Measurements from ENCODE around the gene GIPC3.
"Not testable (repeated sequence)": the region's sequence is repeated elsewhere in the genome, so short reads cannot be mapped to it uniquely, and the experiment has no call there.

GIPC3 gene

DNA sequence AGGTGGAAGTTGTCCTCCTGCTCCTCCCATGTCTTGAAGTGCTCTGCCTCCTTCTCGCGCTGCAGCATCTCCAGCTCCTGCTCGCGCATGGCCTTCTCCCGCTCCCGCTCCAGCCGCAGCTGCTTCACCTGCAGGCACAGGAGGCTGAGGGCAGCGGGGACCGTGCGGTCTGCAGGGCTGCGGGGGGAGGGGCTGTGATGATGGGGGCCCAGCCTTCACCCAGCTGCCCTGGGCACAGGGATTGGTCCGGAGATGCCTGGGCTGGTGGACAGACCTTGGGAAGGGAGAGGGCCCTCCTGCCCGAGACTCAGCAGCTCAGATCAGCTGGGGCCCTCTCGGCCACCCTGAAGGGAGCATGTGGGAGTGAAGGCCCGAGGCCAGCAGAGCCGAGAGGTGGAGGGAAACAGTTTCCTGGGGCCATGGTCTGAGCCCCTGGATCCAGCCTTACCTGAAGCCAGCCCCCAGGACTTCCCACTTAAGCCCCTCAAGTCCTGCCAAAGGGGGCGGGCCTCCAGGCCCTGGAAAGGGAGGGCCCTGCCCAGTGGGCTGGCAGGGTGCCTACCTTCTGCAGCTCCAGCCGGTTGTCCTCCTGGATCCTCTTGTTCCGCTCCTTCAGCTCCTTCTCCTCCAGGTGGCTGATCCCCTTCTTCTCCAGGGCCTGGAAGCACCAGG, 35.0 kb downstream of the GIPC3 start:
- DNase-seq, result no peak

DNA sequence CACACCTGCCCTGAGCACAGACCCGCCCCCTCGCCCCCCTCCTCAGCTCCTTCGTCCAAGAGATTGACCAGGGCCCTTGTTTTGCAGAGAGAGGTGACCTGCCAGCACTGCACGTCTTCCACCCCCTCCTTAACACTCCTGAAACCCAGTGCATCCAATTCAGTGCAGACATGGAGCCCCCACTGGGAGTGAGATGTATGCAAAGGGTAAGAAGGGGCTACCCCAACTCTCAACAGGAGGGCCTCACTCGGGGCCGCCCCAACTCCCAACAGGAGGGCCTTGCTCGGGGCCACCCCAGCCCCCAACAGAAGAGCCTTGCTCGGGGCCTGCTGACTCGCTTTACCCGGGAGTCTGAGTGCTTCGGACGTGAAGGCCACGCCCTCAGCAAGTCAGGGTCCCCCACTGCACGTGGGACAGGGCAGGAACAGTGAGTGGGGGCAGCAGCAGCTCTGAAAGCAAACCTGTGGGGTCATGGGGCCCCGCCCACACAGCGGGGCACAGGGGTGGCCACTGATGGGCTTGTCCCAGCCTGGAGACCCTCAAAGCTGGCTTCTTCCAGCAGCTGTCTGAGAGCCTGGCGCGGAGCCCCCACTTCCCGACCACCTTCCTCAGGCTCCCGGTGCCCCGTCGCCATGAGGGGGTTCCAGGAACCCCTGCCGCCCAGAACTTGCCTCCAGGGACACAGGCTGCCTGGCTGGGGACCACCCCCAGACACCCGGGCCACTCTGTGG, 35.7 kb downstream of the GIPC3 start:
- no peak for DNase-seq

DNA sequence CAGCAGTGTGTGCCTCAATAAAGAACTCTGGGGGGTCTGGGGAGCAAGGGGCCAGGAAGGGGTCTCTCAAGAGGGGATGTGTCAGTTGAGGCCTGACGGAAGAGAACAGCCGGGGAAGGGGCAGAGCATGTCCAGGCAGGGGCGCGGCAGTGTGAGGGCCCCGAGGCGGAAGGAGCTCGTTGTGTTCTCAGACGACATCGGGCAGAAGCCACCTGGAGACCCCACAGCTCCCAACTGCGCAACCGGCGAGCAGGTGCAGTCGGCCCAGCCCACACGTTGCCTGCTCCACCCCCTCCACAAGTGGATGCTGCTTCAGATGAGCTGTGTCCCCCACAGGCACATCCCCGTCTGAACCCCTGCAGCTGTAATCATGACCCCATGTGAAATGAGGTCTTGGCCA, 36.4 kb downstream of the GIPC3 start:
- no peak for DNase-seq

DNA sequence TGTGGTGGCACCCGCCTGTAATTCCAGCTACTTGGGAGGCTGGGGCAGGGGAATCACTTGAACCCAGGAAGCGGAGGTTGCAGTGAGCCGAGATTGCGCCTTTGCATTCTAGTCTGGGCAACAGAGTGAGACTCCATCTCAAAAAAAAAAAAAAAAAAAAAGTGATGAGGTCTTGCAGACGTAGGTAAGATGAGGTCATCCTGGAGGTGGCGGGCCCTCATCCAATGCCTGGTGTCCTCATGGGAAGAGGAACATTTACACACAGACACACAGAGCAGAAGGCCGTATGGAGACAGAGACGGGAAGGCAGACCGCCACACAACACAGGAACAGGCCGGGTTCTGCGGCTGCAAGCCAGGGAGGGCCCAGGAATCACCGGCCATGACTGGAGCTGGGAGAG, 36.9 kb downstream of the GIPC3 start:
- no peak for DNase-seq

DNA sequence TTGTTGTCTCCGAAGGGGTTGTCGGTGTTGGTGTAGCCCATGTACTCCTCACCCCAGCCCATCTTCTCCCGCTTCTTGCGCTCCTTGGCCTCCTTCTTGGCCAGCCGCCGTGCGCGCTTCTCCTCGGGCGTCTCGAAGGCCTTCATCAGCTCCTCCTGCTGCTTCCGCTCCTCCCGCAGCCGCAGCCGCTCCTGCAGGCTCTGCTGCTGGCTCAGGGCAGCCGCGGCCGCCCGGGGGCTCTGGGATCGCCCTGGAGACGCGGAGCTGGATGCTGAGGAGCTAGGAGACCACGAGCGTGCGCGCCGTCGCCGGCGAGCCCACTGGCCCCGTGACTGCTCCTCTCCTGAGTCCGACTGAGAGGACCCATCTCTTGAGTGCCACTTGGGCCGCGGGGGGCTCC, 38.4 kb downstream of the GIPC3 start:
- no peak for DNase-seq

DNA sequence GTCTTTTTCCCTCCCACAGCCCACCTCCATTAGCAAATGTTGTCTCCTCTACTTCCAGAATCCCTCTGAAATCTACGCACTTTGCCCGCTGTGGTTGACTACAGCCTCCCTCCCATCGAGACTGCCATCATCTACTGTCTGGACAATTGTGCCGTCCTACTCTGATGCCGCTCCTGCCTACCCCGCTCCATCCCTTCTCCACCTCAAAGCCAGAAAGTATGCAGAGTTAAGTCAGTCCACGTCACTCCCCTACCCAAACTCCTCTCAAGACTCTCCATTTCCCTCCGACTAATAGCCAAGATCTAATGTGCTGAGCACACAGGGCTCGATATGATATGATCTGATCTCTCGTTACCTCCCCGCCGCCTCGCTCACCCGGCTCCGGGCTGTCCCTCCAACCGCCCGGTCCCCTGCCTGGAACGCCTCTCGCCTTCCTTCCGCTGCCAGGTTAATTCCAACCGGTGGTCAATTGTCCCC, 40.8 kb downstream of the GIPC3 start:
- peak; percentile 57 for DNase-seq

DNA sequence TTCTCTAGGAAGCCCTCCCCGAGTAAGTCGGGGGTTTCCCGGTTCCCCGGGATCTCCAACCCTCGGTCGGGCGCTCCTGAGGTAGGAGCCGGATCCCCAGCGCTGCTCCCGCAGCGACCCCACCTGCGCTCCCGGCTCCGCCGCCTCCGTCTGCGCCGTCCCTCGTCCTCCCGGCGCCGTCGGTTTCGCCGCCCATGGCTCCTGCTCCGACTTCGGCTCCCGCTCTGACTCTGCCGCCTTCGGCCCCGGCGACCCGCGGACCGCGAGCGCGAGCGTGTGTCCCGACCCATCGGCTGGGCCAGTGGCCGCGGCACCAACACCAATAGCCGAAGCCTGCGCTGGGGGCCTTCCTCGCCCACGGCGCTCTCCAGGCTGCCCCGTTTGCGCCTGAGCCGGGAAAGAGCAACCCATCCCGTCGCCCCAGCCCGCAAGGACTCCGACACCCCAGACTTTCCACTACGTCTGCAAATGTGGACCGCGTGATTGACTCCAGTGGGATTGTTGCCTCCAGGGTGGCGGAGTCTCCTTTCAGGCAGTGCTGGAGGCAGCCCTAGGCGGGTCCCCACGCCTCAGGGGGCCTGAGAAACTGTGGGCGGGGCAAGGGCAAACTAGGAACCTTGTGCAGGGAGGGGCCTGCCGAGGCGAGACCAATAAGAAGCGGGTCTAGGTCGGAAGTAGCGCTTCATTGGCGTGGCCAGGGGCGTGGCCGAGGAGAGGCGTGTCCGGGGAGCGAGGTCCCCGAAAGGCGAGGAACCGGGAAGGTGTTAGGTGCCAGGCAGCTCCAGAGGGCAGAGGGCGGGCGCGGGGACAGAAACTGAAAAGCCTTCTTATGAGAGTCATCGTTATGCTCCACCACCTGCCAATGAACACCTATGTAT, 41.4 kb downstream of the GIPC3 start, which contains the start of gene CACTIN:
TSS of gene CACTIN (minus strand) at position 318 of the 878 bp plus-strand sequence. CDS start at position 290, 28 bp downstream.
- peak; percentile 100 for DNase-seq

DNA sequence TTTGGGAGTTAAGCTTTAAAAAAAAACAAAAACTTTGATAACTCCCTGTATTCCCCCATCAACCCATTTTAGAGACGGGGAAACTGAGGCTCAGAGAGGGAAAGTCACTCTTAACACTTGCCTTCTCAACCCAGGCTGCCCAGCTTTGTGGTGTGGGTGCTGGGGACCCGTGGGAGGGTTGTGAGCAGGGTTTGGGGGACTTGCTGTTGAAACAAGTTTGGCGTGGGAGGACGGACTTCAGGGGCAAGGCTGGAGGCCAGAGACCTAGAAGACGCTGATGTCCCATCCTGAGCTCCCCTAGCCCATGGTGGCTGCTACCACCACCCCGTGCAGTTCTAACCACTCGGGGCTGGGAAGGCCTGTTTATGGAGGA, 42.1 kb downstream of the GIPC3 start:
- no peak for DNase-seq

DNA sequence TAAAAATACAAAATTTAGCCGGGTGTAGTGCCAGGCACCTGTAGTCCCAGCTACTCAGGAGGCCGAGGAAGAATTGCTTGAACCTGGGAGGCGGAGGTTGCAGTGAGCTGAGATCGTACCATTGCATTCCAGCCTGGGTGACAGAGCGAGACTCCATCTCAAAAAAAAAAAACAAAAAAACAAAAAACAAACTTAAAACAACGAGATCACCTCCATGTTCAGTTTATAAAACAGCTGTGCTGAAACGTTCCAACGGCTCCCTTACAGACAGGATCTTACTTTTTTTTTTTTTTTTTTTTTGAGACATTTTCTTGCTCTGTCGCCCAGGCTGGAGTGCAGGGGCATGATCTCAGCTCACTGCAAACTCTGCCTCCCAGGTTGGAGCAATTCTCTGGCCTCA, 43.5 kb downstream of the GIPC3 start:
- DNase-seq, result not testable (repeated sequence)

DNA sequence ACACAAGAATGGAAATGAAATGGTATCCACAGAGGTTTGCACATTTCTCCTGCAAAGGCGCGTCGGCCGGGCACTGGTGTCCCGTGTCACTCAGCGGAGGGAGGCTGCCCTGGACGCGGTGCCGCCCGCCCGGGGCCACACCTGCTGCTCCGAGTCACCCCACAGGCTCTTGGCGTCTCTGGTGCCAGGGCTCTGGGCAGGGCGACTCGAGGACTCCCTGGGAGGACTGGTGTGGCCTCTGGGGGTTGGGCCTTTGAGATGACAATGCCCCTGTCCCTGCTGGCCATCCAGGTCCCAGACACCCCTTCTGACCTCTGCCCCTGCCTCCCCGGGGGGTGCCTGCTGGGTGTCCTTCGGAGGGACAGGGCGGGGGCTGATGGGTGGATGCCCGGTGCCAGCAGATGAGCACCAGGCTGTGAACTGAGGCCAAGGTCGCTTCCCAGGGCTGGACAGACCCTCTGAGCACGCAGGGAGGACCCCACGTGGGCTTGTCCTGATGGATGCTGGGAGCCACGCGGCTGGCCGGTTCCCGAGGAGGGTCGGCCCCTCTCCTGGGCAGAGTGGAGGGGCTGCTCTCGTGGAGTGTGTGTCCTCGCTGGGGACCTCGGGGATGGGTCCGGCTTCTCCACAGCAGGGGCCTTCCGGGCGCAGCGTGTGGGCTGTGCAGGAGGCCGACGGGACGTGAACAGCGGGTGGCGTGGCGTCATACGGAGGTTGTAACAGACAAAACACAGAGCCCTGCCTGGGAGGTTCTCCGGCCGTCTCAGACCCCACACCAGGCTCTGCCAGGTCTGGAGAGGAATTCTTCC, 46.0 kb downstream of the GIPC3 start:
- no peak for DNase-seq

DNA sequence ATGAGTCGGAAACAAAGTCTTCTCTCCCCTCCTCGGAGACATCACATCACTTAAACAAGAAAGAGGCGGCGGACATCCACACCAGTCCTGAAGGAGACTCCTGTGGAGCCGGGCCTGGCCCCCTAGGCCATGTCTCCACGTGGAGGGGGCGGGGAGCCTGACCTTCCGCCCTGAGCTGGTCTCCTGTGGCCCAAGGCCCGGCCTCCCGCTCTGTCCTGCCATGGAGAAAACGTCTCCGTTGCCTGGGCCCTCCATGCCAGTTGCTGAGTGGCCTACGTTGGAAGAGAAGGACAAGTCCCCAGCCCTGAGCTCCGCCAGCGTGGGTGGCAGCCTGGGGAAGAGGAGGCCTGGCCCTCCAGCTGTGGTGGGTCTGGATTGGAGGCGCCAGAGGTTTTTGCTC, 46.8 kb downstream of the GIPC3 start:
- no peak for DNase-seq

DNA sequence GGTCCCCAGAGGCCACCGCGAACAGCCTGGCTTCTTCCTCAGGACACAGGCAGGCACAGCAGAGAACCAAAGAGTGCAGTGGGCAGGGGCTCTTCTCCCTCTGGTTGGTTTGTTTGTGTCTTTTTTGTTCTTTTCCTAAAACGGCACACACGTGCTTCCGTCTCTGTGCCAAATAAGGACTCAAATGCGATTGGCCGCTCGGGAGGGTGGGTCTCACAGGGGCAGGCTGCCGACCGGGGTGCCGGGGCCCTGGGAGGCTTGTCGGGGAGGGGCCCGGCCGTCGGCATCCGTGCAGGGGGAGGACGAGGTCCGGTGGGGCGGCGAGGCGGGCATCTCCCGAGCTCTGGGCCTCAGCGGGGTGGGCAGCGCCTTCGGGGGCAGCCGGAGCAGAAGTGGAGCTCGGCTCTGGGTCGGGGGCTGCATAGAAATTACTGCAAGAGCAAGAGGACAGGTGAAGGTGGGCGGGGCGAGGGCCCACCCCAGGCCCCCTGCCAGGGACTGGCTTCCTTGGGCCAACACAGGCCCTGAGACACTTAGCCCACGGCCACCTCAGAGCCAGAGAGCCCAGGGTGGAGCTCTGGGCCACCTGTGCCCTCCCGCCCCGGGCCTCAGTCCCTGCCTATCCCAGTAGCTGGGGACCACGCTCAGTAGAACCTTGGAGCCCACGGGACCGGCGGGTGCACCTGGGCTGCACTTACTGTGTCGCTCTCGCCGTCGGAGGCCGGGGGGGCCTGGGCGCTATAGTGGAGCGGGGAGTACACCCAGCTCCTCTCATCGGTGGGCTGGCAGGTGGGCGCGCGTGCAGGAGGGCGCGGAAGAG, 47.7 kb downstream of the GIPC3 start:
- no peak for DNase-seq

DNA sequence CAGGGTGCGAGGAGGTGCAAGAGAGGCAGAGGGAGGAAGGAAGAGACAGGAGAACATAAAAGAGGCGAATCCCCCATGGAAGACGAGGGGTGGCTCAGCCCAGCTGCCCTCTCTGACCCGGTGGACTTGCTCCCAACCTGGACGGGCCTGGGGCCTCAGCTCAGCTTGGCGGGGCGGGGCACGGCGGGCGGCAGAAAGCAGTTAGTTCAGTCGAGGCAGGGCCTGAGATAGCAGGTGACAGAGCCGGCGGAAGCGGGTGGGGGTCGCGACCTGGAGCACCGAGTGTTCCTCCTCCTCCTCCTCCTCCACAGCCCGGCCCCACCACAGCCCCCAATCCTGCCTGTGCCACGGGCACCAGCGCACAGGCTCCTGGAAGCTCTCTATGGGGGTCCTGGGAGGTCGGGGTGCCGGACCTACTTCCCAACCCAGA, 48.3 kb downstream of the GIPC3 start:
- DNase-seq, result no peak

DNA sequence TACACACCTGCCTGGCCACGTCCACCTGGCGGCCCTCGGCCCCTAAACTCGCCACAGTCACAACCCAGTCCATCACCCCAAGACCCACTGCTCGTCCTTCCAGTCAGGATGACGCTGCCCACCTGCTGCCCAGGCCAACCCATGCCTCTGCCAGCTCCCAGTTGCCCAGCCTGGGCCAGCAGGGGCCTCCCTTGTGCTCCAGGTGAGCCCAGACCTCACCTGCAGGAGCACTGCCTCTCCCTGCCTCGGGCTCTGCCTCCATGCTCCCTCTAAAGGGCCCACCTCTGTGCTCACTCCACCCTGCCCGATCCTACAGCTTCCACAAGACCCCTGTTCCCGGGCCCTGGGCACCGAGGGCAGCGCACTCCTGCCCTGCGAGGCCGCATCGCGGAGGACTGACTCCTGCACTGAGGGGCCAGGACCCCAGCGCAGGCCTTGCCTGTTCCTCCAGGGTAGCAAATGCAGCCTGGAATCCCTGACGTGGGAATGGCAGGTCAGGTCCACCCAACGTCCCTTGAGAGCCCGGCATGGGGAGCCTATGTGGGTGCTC, 49.3 kb downstream of the GIPC3 start:
- DNase-seq, result no peak

DNA sequence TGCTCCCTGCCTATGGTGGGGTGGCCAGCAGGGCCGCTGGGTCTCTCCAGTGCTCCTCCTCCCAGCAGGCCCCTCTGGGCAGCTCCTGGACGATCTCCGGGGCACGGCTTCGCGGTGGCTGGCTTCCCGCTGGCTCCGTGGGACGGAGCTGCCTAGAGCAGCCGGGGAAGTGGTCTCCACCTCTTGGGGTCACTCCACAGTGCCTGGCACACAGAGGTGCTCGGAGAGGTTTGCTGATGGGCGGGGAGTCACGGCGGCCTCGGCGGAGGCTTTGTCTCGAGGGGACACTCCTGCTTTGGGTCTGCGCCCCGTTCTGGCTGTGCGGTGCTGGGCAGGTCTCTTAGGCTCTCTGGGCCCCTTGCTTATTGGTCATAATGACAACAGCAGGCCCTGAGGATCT, 51.2 kb downstream of the GIPC3 start:
- DNase-seq, result no peak

DNA sequence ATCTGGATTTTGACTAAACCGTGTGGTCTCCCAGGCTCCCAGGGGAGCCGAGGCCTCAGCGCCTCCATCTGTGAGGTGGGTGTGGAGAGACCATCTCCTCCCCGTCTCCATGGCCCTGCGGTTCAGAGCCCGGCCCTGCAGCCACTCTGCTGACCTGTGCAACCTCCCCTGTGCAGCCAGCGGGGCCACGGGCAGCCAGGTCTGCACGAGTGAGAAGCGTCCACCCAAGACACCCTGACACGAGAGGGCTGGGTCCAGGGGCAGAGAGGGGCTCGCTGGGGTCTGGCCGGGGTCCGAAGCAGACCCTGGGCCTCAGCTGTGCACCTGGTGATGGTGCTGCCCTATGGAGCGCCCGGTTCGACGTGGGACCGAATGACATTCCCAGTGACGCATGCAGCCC, 51.7 kb downstream of the GIPC3 start:
- no peak for DNase-seq

DNA sequence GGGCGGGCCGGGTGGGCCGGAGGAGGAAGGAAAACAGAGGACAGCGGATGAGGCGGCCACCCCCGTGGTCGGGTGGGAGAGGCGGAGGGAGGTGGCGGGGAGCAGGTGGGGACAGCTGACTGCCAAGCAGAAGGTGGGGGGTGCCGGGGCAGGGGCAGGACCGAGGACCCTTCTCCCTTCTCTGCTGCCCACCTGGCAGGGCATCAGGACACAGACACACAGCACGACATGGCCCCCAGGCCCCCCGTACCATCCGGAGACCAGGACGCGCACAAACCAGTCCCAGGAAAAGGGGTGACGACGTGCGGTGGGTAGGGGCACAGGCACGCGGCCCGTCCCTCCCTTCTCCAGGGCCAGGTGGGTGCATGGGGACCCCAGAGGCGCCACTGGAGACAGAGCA, 52.3 kb downstream of the GIPC3 start:
- no peak for DNase-seq

DNA sequence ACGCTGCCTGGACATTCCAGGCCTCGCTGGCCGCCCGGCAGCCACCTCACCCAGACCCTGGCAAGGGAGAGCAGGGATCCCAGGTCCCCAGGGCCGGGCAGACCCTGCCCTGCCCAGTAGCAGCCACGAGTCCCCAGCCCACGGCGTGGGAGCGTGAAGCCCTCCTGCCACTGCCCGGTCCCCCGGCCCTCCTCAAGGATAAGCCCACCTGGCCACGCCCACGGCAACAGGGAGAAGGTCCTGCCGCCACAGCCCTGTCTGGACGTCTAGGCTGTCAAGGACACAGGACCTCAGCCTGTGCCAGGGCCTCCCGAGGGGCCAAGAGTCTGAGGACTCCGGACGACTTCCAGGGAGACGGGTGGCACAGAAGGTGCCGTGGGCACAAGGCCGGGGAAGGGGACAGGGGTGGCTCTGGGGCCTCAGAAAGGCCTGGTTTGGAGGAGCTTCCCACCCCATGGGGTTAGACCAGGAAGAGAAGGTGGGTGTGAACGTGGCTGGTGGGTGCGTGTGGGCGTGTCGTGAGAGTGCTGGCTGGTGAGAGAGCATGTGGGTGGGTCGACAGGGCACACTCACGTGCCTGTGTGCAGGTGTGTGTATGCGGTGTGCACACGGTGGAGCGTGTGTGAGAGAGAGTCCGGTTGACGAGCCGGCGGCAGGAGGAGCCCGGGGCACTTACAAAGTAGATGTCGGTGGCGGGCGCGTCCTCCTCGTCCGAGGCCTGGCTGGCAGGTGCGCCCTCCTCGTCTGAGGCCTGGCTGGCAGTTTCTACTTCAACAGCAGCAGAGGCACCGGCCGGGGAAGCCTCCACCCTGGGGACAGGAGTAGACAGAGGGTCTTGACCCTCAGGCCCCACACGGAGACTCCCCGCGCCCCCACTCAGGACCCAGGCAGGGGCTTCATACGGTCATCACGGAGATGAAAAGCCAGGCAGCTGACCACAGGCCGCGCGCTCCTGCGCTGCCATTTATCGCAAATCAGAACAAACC, 53.2 kb downstream of the GIPC3 start:
- DNase-seq, result no peak

DNA sequence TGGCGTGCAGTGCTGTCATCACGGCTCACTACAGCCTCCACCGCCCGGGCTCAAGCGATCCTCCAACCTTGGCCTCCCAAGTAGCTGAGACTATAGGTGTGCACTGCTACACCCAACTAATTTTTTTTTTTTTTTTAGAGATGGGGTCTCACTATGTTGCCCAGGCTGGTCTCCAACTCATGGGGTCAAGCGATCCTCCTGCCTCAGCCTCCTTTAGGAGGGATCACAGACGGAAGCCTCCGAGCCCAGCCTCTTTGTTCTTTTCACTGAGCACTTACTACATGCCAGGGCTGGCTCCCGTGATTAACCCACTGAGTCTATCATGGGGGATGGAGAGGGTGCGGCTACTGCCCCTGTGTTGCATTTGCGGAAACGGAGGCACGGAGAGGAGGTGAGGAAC, 54.2 kb downstream of the GIPC3 start:
- DNase-seq, result no peak

Measured in hematopoietic multipotent progenitor cell treated with erythropoietin and hydrocortisone succinate and interleukin-3 and kit ligand, for 6 days (in vitro differentiated cells).